ENCODE results near the gene SLC35F3. TPM values are rescaled to one million over a fixed set of nuclear protein-coding genes. Genes with fewer than 3 reads are reported as not detected.

The SLC35F3 gene
- polyA plus RNA-seq, 1 donor from 2014 or later = 13.9 TPM

DNA sequence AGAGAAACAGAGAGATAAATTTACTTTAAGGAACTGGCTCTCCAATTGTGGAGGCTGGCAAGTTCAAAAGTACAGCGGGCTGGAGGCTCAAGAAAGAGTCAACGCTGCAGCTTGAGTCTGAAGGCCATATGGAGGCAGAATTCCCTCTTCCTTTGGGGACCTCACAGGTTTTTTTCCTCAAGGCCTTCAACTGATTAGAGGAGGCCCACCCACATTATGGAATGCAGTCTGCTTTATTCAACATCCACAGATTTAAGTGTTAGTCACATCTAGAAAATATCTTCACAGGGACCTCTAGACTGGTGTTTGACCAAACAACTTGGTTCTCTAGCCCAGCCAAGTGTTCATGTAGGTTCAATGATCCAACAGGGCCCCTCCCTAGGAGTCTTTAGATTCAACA lies 117.8 kb downstream of the SLC35F3 start:
- Histone ChIP-seq H3F3A (ENCODE audit: insufficient read depth, low read length, poor library complexity, severe bottlenecking) (no peaks in the 10 kb centered on the region), H3K27ac (ENCODE audit: low read length) (no peak overlapping the region), H3K4me3 (ENCODE audit: low read length) (no peak overlapping the region), H3K9me3 (ENCODE audit: low read length) (no peaks in the 10 kb centered on the region), H3K79me2 (replicated peaks; ENCODE audit: insufficient read depth, low read length) (no peaks in the 10 kb centered on the region), H2AFZ (ENCODE audit: low read depth, low read length) (no peak overlapping the region), H3K4me2 (ENCODE audit: low read length) (no peak overlapping the region), H3K9ac (ENCODE audit: low read length) (no peak overlapping the region), H4K20me1 (ENCODE audit: insufficient read depth) (no peaks in the 10 kb centered on the region), H3K27me3 (ENCODE audit: insufficient read depth, low read depth, low read length) (no peaks in the 10 kb centered on the region), H3K36me3 (ENCODE audit: insufficient read depth, low read length) (no peaks in the 10 kb centered on the region), H3K9me2 (ENCODE audit: insufficient read depth, low read length) (no peaks in the 10 kb centered on the region)
- TF ChIP-seq EZH2 (IDR thresholded peaks at IDR 0.05; ENCODE audit: borderline replicate concordance, insufficient read depth, low read length, poor library complexity, severe bottlenecking) (no peak), TAF1 (IDR thresholded peaks at IDR 0.05; ENCODE audit: low read depth) (no peak), EP300 (conservative IDR thresholded peaks at IDR 0.05; ENCODE audit: poor library complexity, severe bottlenecking) (no peak), SMC3 (conservative IDR thresholded peaks at IDR 0.05; ENCODE audit: poor library complexity) (no peak), MXI1 (conservative IDR thresholded peaks at IDR 0.05; ENCODE audit: poor library complexity, severe bottlenecking) (no peak), REST (IDR thresholded peaks at IDR 0.05; ENCODE audit: borderline replicate concordance) (no peak), CTCF (IDR thresholded peaks at IDR 0.05; ENCODE audit: poor library complexity, severe bottlenecking) (no peak), POLR2AphosphoS5 (IDR thresholded peaks at IDR 0.05) (no peak), RAD21 (conservative IDR thresholded peaks at IDR 0.05) (no peak)

DNA sequence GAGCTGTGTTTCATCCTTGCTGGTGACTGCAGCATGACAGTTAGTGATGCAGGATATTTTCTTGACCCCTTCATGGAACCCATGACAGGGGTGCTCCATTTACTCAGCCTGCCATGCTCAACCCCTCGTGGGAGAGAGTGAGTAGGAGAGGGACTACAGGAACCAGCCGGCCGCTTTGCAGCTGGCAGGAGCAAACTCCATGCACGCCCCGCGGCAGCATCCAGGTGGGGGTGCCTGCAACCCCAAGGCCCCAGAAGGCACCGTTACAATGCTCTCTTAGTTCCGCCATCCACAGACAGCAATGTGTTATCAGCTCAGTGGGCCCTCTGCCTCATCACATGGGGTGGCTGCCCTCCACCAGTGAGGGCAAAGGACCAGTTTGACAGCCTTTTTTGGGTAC lies 135.1 kb downstream of the SLC35F3 start:
- H3K9me3 ChIP-seq (ENCODE audit: low read length) = no peaks in the 10 kb centered on the region
- no peak overlapping the region for H3K9ac ChIP-seq (ENCODE audit: low read length)
- H2AFZ ChIP-seq (ENCODE audit: low read depth, low read length) = no peak overlapping the region
- no peak overlapping the region for H3K4me2 ChIP-seq (ENCODE audit: low read length)
- no peaks in the 10 kb centered on the region for H3K36me3 ChIP-seq (ENCODE audit: insufficient read depth, low read length)
- H3F3A ChIP-seq (ENCODE audit: insufficient read depth, low read length, poor library complexity, severe bottlenecking) = no peaks in the 10 kb centered on the region
- no peak for TF ChIP-seq MXI1 (conservative IDR thresholded peaks at IDR 0.05; ENCODE audit: poor library complexity, severe bottlenecking)
- no peak for TF ChIP-seq POLR2AphosphoS5 (IDR thresholded peaks at IDR 0.05)
- TF ChIP-seq SMC3 (conservative IDR thresholded peaks at IDR 0.05; ENCODE audit: poor library complexity) = no peak
- no peak for TF ChIP-seq CTCF (IDR thresholded peaks at IDR 0.05; ENCODE audit: poor library complexity, severe bottlenecking)
- TF ChIP-seq EP300 (conservative IDR thresholded peaks at IDR 0.05; ENCODE audit: poor library complexity, severe bottlenecking) = no peak
- TF ChIP-seq TAF1 (IDR thresholded peaks at IDR 0.05; ENCODE audit: low read depth) = no peak
- no peak for TF ChIP-seq RAD21 (conservative IDR thresholded peaks at IDR 0.05)
- TF ChIP-seq REST (IDR thresholded peaks at IDR 0.05; ENCODE audit: borderline replicate concordance) = no peak
- TF ChIP-seq EZH2 (IDR thresholded peaks at IDR 0.05; ENCODE audit: borderline replicate concordance, insufficient read depth, low read length, poor library complexity, severe bottlenecking) = no peak
- H3K27me3 ChIP-seq (ENCODE audit: insufficient read depth, low read depth, low read length) = no peaks in the 10 kb centered on the region
- no peak overlapping the region for H3K27ac ChIP-seq (ENCODE audit: low read length)
- H4K20me1 ChIP-seq (ENCODE audit: insufficient read depth) = no peaks in the 10 kb centered on the region
- H3K9me2 ChIP-seq (ENCODE audit: insufficient read depth, low read length) = no peaks in the 10 kb centered on the region
- H3K79me2 ChIP-seq (replicated peaks; ENCODE audit: insufficient read depth, low read length) = no peaks in the 10 kb centered on the region
- H3K4me3 ChIP-seq (ENCODE audit: low read length) = no peak overlapping the region
